Caki2 (cell line): ENCODE measurements around the gene ACOX3. TPM values are rescaled to one million over a fixed set of nuclear protein-coding genes. Genes with fewer than 3 reads are reported as not detected.

Experiments used
- DNase-seq: peaks from one replicate; pipeline ENCODE4 v3.0.0-alpha.2; 2015; ENCODE audit warnings: low read depth
- in situ Hi-C: cut with HindIII; loops from 2 replicates; pipeline ENCODE4 v1.10.0; 2016; ENCODE audit warnings: low sequenced_read_pairs, low pct_unique_long_range_greater_than_20kb, mixed read lengths
- total RNA-seq: library from RNA; depleted of rRNA; stranded (reverse); fragments of >200 nt; shearing (Covaris generic); gene quantifications from 2 replicates; pipeline ENCODE4 v1.2.3, GENCODE V29; 2014; ENCODE audit warnings: low replicate concordance

Gene ACOX3
- total RNA-seq, 1 experiment from 2014 or later, result 7.3 TPM

DNA sequence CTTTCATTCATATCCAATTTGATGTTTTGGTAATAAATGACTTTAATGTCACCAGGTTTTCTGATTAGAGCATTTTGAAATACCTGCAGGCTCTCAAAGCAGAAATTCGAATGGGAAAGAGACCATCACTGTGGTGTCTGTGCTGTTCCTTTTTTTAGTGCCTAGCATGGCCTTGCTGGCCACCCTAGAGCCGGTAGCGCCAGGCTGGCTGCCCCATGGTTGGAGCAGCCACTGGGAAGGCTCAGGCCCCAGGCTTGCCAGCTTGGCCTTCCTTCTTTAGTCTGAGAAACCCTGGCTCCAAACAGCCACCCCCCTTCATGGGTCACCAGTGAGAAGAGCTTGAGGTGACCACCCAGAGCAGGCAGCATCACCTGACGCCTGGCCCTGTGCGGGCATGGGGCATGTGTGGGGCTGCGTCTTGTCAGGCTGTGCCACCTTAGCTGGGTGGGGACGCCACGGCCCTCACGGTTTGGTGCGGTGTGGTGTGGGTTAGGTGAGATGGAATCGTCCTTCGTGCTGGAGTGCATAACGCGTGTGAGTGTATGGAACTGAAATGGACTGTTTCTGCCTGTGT, 30.0 kb upstream of the ACOX3 start:
- in situ Hi-C loops, result no loop called here

DNA sequence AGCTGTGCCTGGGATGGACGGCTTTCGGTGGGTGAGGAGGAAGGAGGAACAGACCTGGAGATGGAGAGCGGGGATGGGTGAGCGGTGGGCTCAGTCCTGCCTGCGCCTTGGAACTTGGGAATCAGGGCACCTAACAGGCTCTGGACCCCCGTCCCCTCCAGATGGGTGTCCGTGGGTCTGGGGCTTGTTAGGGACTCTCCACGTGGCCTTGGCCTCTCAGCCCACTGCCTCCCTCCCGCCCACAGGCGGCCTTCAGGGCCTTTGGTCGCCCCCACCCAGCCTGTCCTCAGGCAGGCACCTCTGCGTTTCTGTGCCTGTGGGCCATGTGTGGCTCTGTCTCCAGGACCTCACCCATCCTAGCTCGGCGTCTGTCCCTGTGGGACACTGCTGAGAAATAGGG, 29.0 kb upstream of the ACOX3 start:
- in situ Hi-C loops, result no loop called here
- no peak for DNase-seq

More for the DNA sequence above, 30.0 kb upstream of the ACOX3 start:
- no peak for DNase-seq

DNA sequence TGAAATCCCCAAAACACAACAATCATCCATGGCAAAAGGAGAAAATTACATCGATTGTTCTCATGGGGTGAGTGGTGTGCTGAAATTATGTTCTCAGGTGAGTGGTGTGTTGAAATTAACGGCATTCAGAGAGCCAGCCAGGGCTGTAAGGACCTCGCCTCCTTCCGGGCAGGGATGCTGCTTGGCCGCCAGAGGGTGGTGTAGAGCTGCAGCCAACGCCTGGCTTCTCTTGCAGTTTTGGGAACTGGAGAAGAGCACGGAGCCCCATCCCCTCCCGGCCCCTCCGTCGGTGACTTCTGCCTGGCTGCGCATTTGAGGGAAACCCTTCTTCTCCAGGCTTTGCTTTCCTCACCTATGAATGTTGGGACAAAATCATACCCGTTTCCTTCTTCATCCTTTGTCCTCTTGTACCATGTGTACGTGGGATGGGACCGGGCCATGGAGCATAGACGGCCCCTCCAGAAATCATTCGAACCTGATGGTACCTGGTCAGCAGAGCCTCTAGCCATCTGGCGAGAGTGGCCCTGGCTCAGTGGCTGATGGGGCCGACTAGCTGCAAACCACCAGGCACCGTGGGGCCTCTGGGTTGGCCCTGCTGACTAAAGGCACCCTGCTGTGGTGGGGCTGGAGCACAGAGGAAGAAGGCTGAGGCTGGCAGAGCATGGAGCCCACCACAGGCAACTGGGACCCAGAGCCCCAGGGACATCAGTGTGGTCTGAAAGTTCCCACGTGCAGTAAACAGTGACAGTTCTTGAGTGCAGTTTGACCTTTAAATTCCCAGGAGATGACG, 28.4 kb upstream of the ACOX3 start:
- in situ Hi-C loops, result no loop called here
- DNase-seq, result peak; percentile 31

DNA sequence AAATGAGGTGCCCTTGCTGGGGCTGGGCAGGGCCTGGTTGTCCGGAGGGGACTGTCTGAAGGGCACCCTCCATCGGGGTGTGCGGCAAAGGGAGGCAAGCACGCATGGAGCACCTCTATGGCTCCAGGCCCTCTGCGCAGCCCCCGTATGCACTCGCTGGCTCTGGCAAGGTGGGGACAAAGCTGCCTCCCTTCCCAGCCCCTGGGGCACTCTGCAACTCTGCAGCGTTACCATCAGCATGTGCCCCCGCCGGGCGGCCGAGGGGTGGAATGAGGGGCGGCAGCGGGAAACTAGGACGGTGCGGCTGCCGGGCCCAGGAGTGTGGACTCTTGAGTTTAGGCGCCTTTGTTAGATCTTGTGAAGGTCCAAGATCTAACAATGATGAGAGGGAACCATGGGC, 26.5 kb upstream of the ACOX3 start:
- DNase-seq, result no peak
- in situ Hi-C loops, result no loop called here

DNA sequence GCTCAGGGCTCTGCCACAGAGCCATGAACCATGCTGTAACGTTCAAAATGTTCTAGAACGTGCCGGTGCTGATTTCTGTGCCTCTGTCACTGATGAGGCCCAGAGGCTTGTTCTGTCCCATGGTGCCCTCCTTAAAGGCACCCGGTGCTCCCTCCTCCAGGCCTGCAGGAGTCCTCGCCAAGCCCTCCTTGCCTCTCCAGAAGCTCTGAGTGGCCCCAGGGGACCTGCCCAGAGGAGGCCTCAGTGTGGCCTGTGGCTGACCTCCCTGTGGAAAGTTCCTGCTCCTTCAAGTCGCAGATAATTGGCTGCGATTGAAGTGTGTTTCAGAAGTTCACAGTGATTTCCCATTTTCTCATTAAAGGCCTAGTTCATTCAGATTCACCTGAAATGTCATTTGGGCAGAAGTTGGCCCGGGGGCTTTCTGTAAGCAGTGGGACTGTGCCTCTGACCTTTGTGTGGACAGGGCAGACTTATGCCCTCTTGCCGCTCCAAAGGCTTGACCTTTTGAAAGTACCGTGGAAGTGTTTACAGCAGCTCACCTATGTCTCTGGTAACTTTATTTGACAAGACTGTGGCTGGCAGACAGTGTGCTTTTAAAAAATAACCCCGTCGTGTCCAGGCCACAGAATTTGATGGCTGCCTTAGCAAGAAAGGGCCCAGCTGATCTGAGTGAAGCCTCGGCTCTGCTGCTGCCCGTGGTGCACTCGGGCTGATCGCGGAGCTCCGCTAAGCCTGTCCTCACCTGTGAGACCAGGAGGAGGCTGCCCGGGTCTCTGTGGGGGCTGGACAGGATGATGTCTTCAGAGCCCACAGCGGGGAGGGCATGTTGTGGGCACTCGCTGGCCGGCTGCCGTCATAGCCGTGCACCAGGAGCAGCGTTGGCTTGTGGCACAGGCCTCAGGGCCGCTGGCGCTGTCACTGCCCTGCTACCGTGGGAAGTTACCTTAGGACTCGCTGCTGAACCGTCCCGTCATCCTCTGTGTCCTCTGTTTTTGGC, 25.4 kb upstream of the ACOX3 start:
- DNase-seq, result no peak
- in situ Hi-C loops, result no loop called here

DNA sequence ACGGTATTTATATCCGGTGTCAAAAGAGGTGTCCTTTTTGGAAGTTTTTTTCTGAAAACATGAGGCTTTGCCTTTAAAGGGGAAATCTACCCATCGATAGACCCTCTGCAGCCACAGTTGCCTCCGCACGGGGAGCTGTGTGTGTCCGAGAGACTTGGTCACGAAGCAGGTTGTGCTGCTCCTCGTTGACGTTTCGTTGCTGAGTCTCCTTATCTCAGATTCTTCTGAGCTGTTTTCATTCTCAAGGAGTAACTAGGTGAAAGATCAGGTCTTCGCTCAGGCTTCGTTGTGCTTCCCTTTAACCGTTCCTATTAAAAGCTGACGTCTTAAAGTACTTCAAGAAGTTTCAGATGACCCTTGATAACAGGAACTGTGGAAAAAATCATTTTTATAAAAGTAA, 23.9 kb upstream of the ACOX3 start:
- DNase-seq, result no peak
- in situ Hi-C loops, result no loop called here

DNA sequence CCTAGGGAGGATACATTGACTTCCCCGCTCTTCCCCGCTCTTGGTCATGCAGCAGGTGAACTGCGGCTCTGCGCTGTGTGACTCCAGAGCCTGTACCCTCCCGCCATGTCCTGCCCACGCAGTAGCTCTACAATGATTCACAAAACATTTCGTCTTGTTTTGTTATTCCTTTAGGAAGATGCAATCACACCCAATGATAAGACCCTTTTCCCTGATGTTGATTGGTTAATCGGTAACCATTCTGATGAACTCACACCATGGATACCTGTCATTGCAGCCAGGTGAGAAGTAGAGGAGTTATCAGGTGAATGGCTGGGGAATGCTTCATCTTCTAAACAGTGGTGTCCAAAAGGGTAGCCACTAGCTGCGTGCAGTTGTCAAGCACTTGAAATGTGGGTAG, 23.3 kb upstream of the ACOX3 start:
- in situ Hi-C loops, result no loop called here

DNA sequence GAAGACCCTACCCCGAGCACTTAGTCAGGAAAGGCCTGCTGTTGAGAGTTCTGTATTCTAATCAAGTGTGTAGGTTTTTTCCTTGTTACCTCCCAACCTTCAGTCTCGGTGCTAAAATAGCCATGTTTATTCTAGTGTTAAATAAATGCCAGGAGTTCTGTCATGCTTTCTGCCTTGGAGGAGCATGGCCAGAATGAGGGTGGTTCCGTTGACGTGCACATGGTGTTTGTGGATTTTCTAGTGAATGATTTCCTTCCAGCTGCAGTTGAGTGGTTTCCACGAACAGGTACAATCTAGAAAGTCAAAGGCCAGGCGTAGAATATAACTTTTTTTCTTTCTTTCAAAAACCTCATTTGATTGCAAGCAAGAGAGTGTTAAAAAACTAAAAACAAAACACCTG, 21.1 kb upstream of the ACOX3 start:
- DNase-seq, result peak; percentile 59
- in situ Hi-C loops, result no loop called here

More for the DNA sequence above, 23.3 kb upstream of the ACOX3 start:
- no peak for DNase-seq

DNA sequence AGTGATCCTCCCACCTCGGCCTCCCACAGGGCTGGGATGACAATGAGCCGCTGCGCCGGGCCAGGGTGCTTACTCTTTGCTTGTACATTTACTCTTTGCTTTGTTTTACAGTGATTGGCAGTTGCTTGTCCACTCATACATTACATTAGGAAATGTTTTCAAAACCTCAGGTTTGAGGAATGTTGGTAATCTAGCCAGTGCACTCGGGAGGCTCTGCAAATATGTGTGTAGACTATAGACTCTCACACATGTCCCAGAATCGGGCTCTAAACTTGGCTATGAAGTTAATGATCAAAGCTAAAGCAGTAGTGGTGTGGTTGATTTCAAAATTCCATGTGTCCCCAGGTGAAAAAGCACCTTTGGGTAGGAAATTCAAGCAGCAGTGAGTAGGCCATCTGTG, 20.6 kb upstream of the ACOX3 start:
- in situ Hi-C loops, result no loop called here
- DNase-seq, result no peak

DNA sequence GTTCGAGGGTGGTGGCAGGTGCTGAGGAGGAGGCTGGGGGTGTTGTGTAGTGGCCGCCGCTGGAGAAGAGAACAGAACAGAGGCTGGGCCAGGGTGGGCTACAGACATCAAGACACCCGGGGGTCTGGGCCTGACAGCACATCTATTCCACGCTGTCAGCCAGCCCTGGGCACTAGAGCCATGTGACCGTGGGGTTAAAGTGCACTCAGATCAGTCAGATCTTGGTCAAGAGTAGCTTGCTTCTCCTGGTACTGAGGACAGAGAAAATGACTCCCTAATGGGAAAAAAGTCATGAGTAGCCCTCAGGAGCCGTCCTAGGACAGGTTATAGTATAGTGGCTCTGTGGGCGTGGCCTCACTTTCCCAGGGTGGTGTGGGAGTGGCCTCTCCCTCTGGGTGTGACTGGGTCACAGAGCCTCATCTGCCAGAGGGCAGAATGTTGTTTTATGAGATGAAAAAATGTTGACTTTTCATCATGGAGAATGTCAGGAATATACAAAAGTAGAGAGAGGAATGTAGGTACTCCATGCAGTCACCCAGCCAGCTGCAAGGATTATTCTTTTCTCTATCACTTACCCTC, 19.4 kb upstream of the ACOX3 start:
- in situ Hi-C loops, result no loop called here
- DNase-seq, result peak; percentile 52

DNA sequence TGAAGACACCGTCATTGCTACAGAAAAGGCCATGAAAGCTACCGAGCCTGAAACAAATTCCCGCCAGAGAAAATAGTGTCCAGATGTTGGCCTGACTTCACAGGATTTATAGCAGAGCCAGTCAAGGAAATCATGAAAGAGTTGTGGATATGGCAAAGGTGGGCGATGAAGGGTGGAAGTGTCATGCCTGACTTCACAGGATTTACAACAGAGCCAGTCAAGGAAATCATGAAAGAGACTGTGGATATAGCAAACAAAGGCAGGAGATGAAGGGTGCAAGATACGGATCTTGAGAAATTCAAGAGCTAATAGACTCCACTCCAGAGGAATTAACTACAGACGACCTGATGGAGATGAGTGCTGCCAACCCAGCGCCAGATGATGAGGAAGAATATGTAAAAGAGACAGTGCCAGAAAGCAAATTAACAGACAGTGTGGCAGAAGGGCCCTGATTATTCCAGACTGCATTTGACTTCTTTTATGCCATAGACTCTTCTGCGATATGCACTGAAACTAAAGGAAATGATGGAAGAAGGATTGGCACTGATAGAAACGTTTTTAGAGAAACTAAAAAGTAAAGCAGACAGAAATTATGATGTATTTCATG, 17.2 kb upstream of the ACOX3 start:
- in situ Hi-C loops, result no loop called here

DNA sequence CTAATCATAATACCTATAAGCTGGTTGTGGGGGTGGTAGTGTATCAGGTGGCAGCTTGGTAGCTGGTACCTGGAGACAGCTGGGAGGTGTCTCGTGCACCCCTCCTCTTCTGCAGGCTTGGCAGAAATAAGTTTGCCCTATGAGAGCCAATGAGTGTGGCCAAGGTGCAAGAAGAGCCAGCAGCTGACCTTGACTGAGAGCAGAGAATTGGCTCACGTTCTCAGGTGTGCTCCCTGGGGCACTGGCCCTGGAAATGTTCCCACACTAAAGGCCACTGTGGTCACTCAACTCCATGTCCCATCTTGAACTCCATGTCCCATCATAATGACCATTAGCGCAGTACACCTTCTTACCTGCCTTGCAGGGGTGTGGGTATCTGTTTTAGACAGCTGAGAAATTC, 13.4 kb upstream of the ACOX3 start:
- in situ Hi-C loops, result no loop called here
- no peak for DNase-seq

More for the DNA sequence above, 17.2 kb upstream of the ACOX3 start:
- DNase-seq, result peak; percentile 73

DNA sequence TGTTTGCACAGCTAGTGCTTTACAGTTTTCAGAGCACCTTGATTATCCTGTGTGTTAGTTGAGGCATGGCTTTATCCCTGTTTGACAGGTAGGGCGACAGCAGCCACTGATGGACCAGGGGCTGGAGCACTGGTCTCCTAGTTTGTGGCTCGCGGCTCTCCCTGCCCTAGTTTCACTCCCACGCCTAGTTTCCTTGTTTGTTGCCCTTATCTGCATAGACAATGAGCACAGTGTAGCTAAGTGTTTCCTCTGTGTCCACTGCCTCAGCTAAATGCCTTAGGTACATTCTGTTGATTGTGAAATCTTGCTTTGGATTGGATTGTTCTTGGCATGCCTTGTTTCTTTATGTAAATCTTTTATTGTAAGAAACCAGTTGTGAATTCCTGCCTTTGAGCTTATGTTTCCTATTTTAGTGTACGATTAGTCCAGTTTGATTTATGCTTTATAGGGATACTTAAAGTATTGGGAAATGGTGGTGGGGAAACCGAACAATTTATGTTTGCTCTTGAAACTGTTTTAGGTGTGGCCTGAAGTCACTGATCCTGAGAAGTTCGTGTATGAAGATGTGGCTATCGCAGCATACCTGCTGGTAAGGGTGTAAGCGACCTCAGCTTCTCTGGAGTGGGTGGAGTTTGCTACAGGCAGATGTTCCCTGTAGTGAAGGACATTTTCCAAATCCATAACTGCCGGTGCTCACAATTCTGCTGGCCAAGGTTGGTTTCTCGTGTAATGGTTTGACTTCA, 11.1 kb upstream of the ACOX3 start:
- in situ Hi-C loops, result no loop called here
- DNase-seq, result no peak

DNA sequence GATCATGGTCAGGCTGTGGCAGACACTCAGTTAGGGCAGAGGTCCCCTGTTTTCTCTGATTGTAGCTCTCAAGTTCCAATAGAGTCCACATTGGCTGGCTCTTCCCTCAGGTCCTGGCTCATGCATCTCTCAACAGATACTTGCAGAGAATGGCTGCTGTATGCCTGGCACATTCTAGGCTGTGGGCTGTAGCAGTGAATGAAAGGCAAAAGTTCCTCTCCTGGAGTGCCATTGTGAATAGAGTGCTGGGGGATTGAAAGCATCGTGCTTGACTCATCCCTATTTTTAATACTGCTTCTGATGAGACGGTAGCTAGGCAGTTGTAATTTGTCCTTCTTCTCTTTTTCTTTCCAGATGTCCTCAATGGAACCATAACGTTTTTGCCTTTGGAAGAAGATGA, 5.6 kb upstream of the ACOX3 start:
- DNase-seq, result no peak
- in situ Hi-C loops, result no loop called here

DNA sequence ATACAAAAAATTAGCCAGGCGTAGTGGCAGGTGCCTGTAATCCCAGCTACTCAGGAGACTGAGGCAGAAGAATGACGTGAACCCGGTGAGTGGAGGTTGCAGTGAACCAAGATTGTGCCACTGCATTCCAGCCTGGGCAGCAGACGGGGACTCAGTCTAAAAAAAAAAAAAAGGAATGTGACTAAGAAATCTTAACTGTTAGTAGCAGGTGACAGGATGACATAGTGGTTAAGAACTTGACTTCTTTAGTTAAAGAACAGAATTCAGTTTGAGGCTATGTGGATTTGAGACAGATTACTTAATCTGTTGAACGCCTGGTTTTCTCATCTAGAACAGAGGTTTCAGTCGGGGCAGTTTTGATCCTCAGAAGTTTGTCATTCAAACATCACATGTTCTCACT, 3.3 kb upstream of the ACOX3 start:
- in situ Hi-C loops, result no loop called here
- DNase-seq, result no peak

DNA sequence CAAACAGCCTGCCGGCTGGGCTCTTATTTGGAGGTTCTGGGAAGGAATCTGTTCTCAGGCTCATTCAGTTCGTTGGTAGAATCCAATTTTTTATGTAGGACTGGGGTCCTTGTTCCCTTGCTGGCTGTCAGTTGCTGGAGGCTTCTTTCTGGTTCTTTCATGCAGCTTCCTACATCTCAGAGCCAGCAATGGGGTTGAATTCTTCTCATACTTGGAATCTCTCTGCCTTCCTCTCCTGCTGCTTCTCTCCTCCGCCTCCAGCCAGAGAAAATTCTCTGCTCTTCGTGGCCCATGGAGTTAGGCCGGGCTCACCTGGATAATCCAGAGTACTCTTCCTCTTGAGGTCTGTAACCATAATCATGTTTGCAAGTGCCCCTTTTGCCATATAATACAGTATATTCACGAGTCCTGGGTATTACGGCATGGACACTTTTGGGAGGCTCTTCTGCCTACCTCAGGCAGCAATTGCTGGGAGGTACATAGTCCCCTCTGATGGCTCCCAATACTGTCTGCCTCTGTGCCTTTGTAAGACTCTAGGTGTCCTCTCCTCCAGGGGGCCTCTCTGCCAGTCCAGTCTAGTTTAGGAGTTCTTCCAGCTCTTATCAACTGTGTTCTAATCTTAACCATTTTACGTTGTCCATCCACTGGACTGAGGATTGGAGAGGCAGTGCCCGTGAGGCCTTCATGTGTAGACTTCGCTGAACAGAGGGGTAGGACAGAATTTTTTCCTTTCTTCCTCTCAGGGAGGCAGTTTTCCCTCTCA, 2.3 kb upstream of the ACOX3 start:
- in situ Hi-C loops, result no loop called here
- no peak for DNase-seq

DNA sequence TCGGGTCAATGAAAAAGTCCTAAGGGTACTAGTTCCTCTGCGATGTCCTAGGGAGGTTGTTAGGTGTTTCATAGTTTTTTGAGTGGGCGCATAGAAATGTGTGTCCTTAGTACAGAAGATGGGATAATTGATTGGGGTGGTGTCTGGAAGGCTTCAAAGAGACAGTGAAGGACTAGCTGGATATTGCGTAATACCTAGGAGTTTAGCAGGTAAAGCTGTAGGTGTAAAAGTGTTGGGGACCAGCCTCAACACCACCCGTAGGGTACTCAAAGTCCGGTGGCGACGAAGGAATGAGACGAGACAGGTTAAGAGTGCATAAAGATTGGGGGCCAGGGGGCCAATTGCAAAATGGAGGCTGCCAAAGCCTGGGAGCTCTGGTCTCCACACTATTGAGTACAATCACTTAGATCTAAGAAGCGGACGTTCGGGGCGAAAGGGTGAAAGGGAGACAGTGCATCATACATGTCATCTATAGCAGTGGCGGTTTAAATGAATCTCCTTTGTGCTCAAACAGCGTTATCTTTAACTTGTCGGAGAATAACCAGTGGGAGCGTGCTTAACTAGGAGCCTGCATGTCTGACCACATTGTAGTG, 1.1 kb upstream of the ACOX3 start:
- no peak for DNase-seq
- in situ Hi-C loops, result no loop called here
